Nephron (organoid): ENCODE data around the gene HAGHL.
"Not testable (repeated sequence)": the region's sequence is repeated elsewhere in the genome, so short reads cannot be mapped to it uniquely, and the experiment has no call there.

Experiments
- H3K27ac Mint-ChIP-seq, 3 experiments: 2 replicates each; pipeline ENCODE4 v1.8.0; 2020; ENCODE audit warnings: mixed read lengths in 3 of 3, mild to moderate bottlenecking in 2 of 3, moderate library complexity in 1 of 3
- H3K27me3 Mint-ChIP-seq: 2 replicates; pipeline ENCODE4 v1.8.0; 2021; ENCODE audit warnings: low read depth, mild to moderate bottlenecking, moderate library complexity, mixed read lengths
- H3K36me3 Mint-ChIP-seq: 2 replicates; pipeline ENCODE4 v1.8.0; 2020; ENCODE audit warnings: low read depth, mixed read lengths
- H3K4me1 Mint-ChIP-seq: 2 replicates; pipeline ENCODE4 v1.8.0; 2020; ENCODE audit warnings: mixed read lengths
- H3K4me3 Mint-ChIP-seq, 3 experiments: 2 replicates each; pipeline ENCODE4 v1.8.0; 2020; ENCODE audit warnings: mild to moderate bottlenecking in 3 of 3, mixed read lengths in 3 of 3, moderate library complexity in 2 of 3
- H3K9me3 Mint-ChIP-seq: 2 replicates; pipeline ENCODE4 v1.8.0; 2020; ENCODE audit warnings: mixed read lengths
- CTCF ChIP-seq, 3 experiments: fragments of 200-600 bp; sonication (generic); IDR thresholded peaks; one replicate each; pipeline ENCODE4 v1.5.0; 2021; ENCODE audit warnings: antibody characterized with exemption in 3 of 3; ENCODE audit not compliant: unreplicated experiment in 3 of 3

The HAGHL gene

GRCh38 chr16:752007-752312, 25.1 kb downstream of the HAGHL start:
- TF ChIP-seq CTCF (IDR thresholded peaks at IDR 0.05; ENCODE audit: unreplicated experiment in 3 of 3), result no peak
- Mint-ChIP-seq H3K9me3 (peaks cover 3% of the 10 kb centered on the region), H3K27ac (peak overlapping the region in 1 of 3 experiments; percentile 67)

GRCh38 chr16:754121-754607, 27.3 kb downstream of the HAGHL start:
- peaks cover 28% of the 10 kb centered on the region for H3K27me3 Mint-ChIP-seq
- H3K9me3 Mint-ChIP-seq, H3K4me3 Mint-ChIP-seq, H3K27ac Mint-ChIP-seq, H3K36me3 Mint-ChIP-seq, H3K4me1 Mint-ChIP-seq: not testable (repeated sequence)

More at GRCh38 chr16:752007-752312, 25.1 kb downstream of the HAGHL start:
- H3K4me1 Mint-ChIP-seq, result no peaks in the 10 kb centered on the region
- H3K27me3 Mint-ChIP-seq, result peaks cover 28% of the 10 kb centered on the region
- no peaks in the 10 kb centered on the region for H3K36me3 Mint-ChIP-seq
- H3K4me3 Mint-ChIP-seq, result no peak overlapping the region

DNA sequence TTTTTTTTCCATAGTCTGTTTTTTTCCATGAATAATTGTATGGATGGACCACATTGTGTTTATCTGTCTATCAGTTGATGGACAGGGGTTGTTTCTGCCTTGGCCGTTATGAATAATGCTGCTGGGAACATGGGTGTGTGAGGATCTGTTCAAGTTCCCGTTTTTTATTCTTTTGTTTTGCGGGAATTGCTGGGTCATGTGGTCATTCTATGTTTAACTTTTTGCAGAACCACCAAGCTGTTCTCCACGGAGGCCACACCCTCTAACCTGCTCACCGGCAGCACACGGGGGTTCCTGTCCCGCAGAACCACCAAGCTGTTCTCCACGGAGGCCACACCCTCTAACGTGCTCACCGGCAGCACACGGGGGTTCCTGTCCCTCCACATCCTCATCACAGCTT, 27.8 kb downstream of the HAGHL start:
- TF ChIP-seq CTCF (IDR thresholded peaks at IDR 0.05; ENCODE audit: unreplicated experiment in 3 of 3), result no peak
- Mint-ChIP-seq H3K27me3 (peaks cover 28% of the 10 kb centered on the region), H3K4me3 (no peak overlapping the region), H3K9me3 (peaks cover 3% of the 10 kb centered on the region), H3K36me3 (no peaks in the 10 kb centered on the region), H3K4me1 (peaks cover 2% of the 10 kb centered on the region), H3K27ac (no peak overlapping the region)

DNA sequence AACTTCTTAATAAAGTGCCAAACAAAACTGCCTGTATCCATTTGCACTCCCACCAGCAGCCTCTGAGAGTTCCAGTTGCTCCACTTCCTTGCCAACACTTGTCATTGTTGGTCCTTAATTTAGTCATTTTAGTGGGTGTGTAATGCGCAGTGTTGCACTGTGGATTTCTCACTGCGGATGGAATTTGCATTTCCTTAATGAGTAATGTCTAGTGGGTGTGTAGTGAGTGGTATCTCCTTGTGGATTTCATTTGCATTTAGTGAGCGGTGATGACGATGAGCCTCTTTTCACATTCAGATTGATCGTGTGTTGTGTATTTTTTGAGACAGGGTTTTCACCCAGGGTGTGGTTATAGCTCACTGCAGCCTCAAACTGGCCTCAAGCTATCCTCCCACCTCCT, 29.5 kb downstream of the HAGHL start:
- Mint-ChIP-seq H3K36me3 (no peaks in the 10 kb centered on the region), H3K4me1 (peaks cover 4% of the 10 kb centered on the region), H3K4me3 (no peak overlapping the region), H3K9me3 (peaks cover 3% of the 10 kb centered on the region), H3K27ac (no peak overlapping the region), H3K27me3 (peaks cover 22% of the 10 kb centered on the region)
- no peak for TF ChIP-seq CTCF (IDR thresholded peaks at IDR 0.05; ENCODE audit: unreplicated experiment in 3 of 3)

DNA sequence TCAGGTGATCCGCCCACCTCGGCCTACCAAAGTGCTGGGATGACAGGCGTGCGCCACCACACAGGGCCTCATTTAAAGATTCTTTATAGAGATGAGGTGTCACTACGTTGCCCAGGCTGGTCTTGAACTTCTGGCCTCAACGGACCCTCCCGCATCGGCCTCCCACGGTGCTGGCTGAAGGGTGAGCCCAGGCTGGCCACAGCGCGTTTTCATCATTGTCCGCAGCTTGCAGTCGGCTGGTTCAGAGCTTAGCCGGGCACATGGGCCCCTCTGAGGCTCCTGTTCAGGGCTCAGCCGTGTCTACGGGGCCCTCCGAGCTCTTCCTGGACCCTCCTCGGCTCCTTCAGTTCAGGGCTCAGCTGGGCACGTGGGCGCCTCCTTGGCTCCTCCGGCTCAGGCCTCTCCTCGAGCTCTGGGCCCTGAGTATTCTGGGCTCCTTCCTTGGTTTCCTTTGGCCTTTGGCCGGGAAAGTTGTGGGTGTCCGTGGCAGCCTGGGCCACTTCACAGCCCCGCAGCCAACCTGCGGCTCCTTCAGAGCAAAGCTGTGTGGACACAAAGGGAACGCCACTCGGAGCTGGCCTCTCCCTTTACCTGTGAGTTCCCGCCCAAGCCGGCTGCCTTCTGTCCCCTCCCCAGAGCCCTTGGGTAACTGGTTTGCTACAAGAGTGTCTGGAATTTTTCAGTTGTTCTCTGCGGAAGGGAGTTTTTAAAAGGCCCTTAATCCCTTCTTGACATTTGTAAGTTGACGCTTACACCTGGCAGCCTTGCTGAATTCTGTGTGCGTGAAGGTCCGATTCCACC, 32.4 kb downstream of the HAGHL start:
- Mint-ChIP-seq H3K9me3 (peaks cover 3% of the 10 kb centered on the region), H3K27ac (peak overlapping the region in 2 of 3 experiments; percentile 24 to 73), H3K27me3 (no peaks in the 10 kb centered on the region), H3K4me3 (no peak overlapping the region), H3K4me1 (peaks cover 4% of the 10 kb centered on the region), H3K36me3 (no peaks in the 10 kb centered on the region)
- TF ChIP-seq CTCF (IDR thresholded peaks at IDR 0.05; ENCODE audit: unreplicated experiment in 3 of 3), result no peak

GRCh38 chr16:760065-760464, 33.2 kb downstream of the HAGHL start:
- TF ChIP-seq CTCF (IDR thresholded peaks at IDR 0.05; ENCODE audit: unreplicated experiment in 3 of 3), result no peak
- H3K4me1 Mint-ChIP-seq, result peaks cover 4% of the 10 kb centered on the region
- no peaks in the 10 kb centered on the region for H3K27me3 Mint-ChIP-seq
- H3K9me3 Mint-ChIP-seq, result peaks cover 3% of the 10 kb centered on the region
- H3K27ac Mint-ChIP-seq, result peak overlapping the region in 2 of 3 experiments; percentile 24 to 73
- no peaks in the 10 kb centered on the region for H3K36me3 Mint-ChIP-seq
- H3K4me3 Mint-ChIP-seq, result no peak overlapping the region
